D721Med (cell line): ENCODE results near the gene CCDC187.

ENCODE experiments used
- DNase-seq: peaks from one replicate; pipeline ENCODE4 v3.0.0; 2011; ENCODE audit warnings: low spot score; ENCODE audit not compliant: insufficient read length
- FAIRE-seq: peaks from 2 replicates; lab custom pipeline; 2011; peaks lifted over from hg19 to GRCh38; lab: Jason Lieb, UNC
- TF ChIP-seq, protein P1 (sequence below): IDR thresholded peaks from 2 replicates; pipeline ENCODE4 v1.5.1; 2012; ENCODE audit warnings: mild to moderate bottlenecking, control low read depth; ENCODE audit not compliant: insufficient read depth; ENCODE audit errors: missing control alignments

Gene CCDC187

DNA sequence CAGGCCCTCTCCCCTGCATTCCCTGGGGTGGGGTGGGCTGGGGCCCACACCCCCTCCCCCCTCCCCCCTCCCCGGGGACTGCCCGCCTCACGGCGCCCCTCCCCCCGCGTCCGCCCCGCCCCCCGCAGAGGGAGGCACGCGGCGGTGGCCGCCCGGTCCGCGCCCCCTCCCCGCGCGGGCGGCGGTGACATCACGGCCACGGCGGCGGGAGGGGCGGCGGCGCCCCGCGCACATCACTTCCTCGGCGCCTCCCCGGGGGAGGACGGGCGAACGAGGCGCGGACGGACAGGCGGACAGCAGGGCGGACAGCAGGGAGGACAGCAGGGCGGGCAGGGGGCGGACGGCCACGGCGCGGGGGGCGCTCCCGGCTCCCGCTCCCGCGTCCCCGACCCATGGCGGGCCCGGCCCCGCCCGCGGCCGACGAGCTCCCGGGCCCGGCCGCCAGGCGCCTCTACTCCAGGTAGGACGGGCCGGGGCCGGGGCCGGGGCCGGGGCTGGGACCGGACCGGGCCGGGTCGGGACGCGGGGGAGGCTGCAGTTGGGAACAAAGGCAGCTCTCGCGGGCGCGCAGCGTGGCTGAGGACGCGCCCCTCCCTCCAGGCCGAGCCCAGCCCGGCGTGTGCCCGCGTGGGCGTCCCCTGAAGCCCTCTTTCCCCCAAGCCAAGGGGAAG lies 23.5 kb upstream of the CCDC187 start, which contains the start of gene GPSM1:
Gene GPSM1, plus strand, starts transcription at position 236 of the 671 bp plus-strand sequence. Its CDS starts 157 bp downstream, at position 393.
- DNase-seq (peak; percentile 85), FAIRE-seq (no peak)
- TF ChIP-seq, protein P1, sequence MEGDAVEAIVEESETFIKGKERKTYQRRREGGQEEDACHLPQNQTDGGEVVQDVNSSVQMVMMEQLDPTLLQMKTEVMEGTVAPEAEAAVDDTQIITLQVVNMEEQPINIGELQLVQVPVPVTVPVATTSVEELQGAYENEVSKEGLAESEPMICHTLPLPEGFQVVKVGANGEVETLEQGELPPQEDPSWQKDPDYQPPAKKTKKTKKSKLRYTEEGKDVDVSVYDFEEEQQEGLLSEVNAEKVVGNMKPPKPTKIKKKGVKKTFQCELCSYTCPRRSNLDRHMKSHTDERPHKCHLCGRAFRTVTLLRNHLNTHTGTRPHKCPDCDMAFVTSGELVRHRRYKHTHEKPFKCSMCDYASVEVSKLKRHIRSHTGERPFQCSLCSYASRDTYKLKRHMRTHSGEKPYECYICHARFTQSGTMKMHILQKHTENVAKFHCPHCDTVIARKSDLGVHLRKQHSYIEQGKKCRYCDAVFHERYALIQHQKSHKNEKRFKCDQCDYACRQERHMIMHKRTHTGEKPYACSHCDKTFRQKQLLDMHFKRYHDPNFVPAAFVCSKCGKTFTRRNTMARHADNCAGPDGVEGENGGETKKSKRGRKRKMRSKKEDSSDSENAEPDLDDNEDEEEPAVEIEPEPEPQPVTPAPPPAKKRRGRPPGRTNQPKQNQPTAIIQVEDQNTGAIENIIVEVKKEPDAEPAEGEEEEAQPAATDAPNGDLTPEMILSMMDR = no peak

DNA sequence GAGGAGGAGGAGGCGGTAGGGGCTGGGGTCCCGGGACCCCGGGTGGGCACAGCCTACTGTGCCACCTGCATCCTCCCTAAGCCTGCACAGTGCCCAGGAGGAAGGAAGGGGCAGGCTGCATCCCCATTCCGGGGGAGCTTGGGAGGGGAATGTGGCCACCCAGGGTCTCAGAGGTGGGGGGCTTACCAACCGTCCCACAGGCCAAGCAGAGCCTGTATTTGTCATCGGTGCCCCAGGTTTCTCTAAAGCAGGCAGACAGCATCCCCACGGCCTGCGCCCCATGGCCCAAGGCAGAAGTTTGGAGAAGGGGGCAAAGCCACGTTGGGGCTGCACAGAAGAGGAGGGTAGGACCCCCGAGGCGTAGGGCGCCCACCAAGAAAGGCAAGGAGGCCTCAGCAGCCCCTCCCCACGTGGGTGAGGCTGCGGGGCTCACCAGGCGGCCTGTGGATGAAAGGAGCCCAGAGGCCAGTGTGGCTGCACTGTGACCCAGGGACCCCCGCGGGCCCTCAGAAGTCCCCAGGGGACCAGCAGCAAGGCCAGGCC lies 22.9 kb upstream of the CCDC187 start:
- TF ChIP-seq, protein P1 = no peak
- no peak for FAIRE-seq
- peak; percentile 70 for DNase-seq

DNA sequence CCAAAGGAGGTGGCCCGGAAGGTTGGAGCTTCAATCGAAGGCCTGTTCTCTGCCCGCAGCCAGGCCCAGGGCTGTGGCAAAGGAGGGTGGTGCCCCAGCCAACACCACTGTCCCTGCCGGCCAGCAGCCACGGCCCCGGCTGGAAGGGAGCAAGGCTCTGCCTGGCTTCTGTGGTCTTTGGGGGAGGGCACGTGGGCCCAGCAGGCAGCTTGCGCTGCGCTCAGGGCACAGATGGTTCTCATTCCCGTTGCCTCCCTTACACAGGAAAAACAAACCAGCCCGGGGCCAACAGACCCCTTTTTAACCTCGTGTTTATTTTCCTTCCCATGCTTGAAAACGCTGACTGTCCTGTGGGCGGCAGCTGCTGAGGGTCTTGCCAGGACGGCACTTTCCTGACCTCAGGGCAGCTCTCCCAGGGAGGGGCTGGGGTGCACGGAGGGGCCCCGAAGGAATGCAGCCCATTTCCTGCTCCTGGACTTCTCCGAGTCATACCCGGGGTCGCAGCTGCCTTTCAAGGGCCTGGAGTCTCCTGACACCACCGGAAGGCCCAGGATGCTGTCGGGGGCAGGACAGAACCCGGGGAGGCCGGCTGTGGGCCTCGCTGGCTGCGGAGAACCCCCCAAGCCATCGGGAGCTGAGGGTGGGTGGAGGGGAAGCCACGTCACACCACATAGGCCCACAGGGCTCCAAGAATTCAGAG lies 22.3 kb upstream of the CCDC187 start:
- TF ChIP-seq, protein P1 = no peak
- no peak for DNase-seq
- no peak for FAIRE-seq

DNA sequence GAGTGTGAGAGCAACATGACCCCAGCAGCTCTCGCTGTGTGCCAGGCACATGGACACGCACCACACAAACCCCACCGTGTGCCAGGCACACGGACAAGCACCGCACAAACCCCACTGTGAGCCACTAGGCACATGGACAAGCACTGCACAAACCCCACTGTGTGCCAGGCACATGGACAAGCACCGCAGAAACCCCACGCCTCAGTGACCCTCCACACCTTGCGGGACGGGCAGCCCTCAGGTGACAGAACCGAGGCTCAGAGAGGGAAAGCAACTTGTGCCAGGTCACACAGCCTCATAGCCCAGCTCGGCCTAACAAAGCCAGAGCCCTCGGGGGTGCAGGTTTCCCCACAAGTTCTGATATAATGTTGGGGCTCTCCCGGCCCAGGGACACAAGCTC lies 21.5 kb upstream of the CCDC187 start:
- no peak for FAIRE-seq
- TF ChIP-seq, protein P1 = no peak

DNA sequence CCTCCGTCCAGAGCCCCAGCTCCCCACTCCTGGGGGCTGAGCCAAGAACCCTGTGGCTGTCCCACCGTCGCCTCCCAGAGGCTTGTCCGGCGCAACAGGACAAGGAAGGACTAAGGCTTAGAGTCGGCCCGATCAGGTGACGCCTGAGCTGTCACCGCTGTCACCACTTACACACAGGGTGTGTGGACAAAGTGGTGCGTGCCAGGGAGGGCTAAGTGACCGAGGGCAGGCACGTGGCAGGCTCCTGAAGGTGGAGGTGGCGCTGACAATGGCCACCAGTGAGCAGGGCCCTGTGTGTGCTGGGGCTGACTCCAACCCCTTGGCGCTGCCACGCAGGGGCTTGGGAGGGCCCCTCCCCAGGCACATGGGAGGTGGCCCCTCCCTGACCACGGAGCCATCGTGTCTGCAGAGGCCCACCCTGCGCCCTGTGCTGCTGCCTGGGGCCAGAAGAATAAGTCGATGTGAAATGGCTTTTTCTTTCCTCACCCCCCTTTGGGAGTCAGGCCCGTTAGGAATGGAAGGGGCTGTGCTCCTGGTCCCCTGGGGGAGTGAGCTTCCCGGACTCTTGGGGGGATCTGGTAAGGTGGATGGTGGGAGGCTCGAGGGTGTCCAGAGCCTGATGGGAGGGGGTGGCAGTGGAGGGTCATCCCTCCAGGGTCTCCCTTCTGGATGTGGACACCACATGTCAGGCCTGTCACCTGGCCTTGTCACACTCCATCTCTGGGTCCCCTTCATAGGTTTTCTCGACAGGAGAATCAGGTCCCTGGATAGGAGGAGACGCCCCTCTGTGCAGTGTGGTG lies 20.8 kb upstream of the CCDC187 start:
- TF ChIP-seq, protein P1 = peak; percentile 16
- no peak for FAIRE-seq
- no peak for DNase-seq

More for the DNA sequence above, 21.5 kb upstream of the CCDC187 start:
- DNase-seq = no peak

DNA sequence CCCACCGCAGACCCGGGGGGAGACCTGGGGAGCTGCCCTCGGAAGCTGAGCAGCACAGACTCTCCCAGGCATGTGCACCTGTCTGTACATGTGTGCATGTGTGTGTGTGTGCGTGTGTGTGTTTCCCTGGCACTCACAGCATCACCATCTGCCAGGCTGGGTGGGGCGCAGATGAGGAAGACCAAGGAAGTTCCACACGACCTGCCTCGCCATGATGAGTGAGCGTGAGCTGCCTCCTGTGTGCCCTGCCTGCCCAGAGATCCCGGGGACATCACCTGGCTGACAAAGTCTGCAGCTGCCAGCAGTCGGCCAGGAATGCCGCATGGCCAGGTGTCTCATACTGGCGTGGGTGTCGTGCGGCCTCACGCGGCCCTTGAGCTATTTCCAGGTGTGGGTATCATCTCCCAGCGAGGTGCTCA lies 19.5 kb upstream of the CCDC187 start:
- TF ChIP-seq, protein P1 = no peak
- FAIRE-seq = no peak

More for the DNA sequence above, 19.5 kb upstream of the CCDC187 start:
- DNase-seq = no peak
